Upper lobe of left lung (tissue), 4 donors: ENCODE results near the gene BCL7A.

ENCODE experiments used
- CTCF ChIP-seq, 6 experiments: fragments of 450-650 bp in 4 of 6; fragments of 200-600 bp in 2 of 6; sonication (generic) in 2 of 6; IDR thresholded peaks; one replicate each; pipeline ENCODE4 v1.5.1; 2016 to 2019; ENCODE audit warnings: antibody characterized with exemption in 6 of 6
- EP300 ChIP-seq, 4 donors: sonication (generic); formaldehyde crosslinking; IDR thresholded peaks; one replicate each; pipeline ENCODE4 v1.5.1; 2017; ENCODE audit warnings: antibody characterized with exemption in 4 of 4, control low read depth in 2 of 4
- POLR2A ChIP-seq, 4 donors: fragments of 450-650 bp; IDR thresholded peaks; one replicate each; pipeline ENCODE4 v1.5.1; 2016 to 2017; ENCODE audit warnings: antibody characterized with exemption in 4 of 4, mild to moderate bottlenecking in 2 of 4
- POLR2AphosphoS5 ChIP-seq, 2 donors: sonication (generic); formaldehyde crosslinking; IDR thresholded peaks; one replicate each; pipeline ENCODE4 v1.5.1; 2017; ENCODE audit warnings: antibody characterized with exemption in 2 of 2

GRCh38 chr12:122059203-122059960 is 37.7 kb downstream of the BCL7A start:
- no peak for TF ChIP-seq POLR2A (IDR thresholded peaks at IDR 0.05)
- TF ChIP-seq CTCF (IDR thresholded peaks at IDR 0.05) = no peak
- TF ChIP-seq EP300 (IDR thresholded peaks at IDR 0.05) = no peak
- no peak for TF ChIP-seq POLR2AphosphoS5 (IDR thresholded peaks at IDR 0.05)
